ENCODE data around the gene CDC14A.
A peak's percentile ranks its signal among the peaks of the same experiment; 100 is the strongest.
"Not testable (repeated sequence)": the region's sequence is repeated elsewhere in the genome, so short reads cannot be mapped to it uniquely, and the experiment has no call there.

The CDC14A gene

GRCh38 chr1:100352267-100353070 is at the start of gene CDC14A:
Gene CDC14A (plus strand): TSS chr1:100352506. CDS start chr1:100352955, 449 bp downstream.
- peak; percentile 87 for DNase-seq (ENCODE audit: low read depth)

GRCh38 chr1:100302739-100303138 is 49.6 kb upstream of the CDC14A start:
- no peak for DNase-seq (ENCODE audit: low read depth)

GRCh38 chr1:100304227-100304626 is 48.1 kb upstream of the CDC14A start:
- DNase-seq (ENCODE audit: low read depth), result no peak

- DNase-seq (ENCODE audit: low read depth), result no peak
These were observed 47.4 kb upstream of the CDC14A start for GRCh38 chr1:100304921-100305320.

- no peak for DNase-seq (ENCODE audit: low read depth)
These were observed 46.4 kb upstream of the CDC14A start for GRCh38 chr1:100305954-100306353.

GRCh38 chr1:100306735-100307313 is 45.5 kb upstream of the CDC14A start:
- DNase-seq (ENCODE audit: low read depth), result no peak

GRCh38 chr1:100308777-100309176 is 43.5 kb upstream of the CDC14A start:
- peak; percentile 35 for DNase-seq (ENCODE audit: low read depth)

GRCh38 chr1:100309863-100310262 is 42.4 kb upstream of the CDC14A start:
- DNase-seq (ENCODE audit: low read depth), result no peak

- DNase-seq (ENCODE audit: low read depth), result no peak
These were observed 38.9 kb upstream of the CDC14A start for GRCh38 chr1:100313382-100313781.

- no peak for DNase-seq (ENCODE audit: low read depth)
These were observed 35.7 kb upstream of the CDC14A start for GRCh38 chr1:100316622-100317021.

- DNase-seq (ENCODE audit: low read depth), result no peak
These were observed 31.8 kb upstream of the CDC14A start for GRCh38 chr1:100320311-100321099.

- DNase-seq (ENCODE audit: low read depth), result no peak
These were observed 31.2 kb upstream of the CDC14A start for GRCh38 chr1:100321100-100321493.

- DNase-seq (ENCODE audit: low read depth), result no peak
These were observed 30.8 kb upstream of the CDC14A start for GRCh38 chr1:100321506-100321905.

- DNase-seq (ENCODE audit: low read depth), result peak; percentile 4
These were observed 29.7 kb upstream of the CDC14A start for GRCh38 chr1:100322436-100323211.

GRCh38 chr1:100323419-100324106 is 28.7 kb upstream of the CDC14A start:
- DNase-seq (ENCODE audit: low read depth), result no peak

GRCh38 chr1:100325415-100326324 is 26.6 kb upstream of the CDC14A start:
- no peak for DNase-seq (ENCODE audit: low read depth)

- DNase-seq (ENCODE audit: low read depth), result not testable (repeated sequence)
These were observed 26.0 kb upstream of the CDC14A start for GRCh38 chr1:100326325-100326670.

- no peak for DNase-seq (ENCODE audit: low read depth)
These were observed 24.2 kb upstream of the CDC14A start for GRCh38 chr1:100328133-100328532.

GRCh38 chr1:100331146-100331545 is 21.2 kb upstream of the CDC14A start:
- not testable (repeated sequence) for DNase-seq (ENCODE audit: low read depth)

GRCh38 chr1:100332331-100332730 is 20.0 kb upstream of the CDC14A start:
- DNase-seq (ENCODE audit: low read depth), result no peak

All from HS-5 (cell line).